Ecto neural progenitor cell (in vitro differentiated cells): ENCODE measurements around the gene DGKE.

ENCODE experiments used
- DNase-seq: peaks from one replicate; pipeline ENCODE4 v3.0.0-alpha.2; 2018; ENCODE audit warnings: low spot score

Gene DGKE

DNA sequence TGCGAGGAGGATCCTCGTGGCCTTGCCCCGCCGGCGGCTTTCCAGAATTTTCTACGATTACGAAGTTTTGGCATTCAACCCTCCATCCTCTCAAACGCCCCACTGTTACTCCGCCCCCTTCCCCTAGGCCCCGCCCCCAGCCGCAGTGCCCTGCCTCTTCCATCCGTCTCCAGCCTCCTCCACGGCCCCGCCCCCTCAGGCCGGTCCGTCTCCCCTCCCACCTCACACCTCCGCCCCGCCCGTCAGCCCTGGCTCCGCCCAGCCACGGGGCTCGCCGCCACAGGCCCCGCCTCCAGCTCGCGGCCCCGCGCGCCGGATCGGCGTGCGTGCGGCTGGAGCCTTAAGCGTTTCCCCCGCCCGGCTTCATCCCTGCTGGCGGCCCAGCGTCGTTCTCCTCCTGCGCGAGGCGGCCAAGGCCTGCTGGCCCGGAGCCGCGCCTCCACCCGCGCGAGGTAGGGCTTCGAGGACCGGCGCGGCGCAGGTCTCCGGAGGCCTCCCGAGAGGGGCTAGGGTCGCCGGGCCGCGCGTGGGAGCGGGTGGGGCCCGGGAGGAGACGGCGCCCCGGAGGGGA, at the start of gene DGKE, which contains the start of gene C17orf67:
TSS of gene DGKE (plus strand) at position 343 of the 571 bp plus-strand sequence. CDS start 645 bp downstream, outside the sequence.
TSS of gene C17orf67 (minus strand) at position 112 of the 571 bp plus-strand sequence. CDS start 18,110 bp downstream, outside the sequence.
- peak; percentile 99 for DNase-seq

DNA sequence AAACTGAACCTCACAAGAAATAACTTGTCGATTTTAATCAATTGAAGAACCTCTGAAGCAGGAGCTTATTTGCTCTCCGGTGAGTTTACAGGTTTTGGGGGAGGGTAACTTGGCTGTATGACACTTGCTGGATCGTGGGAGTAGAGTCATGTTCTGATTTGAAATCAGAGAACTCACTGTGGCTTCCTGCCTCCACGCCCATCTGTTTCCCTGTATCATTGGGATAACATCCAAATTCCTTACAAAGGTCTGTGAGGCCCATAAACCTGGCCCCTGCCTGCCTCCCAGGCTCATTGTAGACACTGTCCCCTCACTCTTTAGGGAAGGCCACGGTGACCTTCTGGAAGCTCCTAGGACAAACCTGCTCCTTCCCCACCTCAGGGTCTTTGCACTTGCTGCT, 48.5 kb upstream of the DGKE start:
- DNase-seq: no peak

- peak; percentile 39 for DNase-seq
Measured at GRCh38 chr17:56785997-56786680, 47.8 kb upstream of the DGKE start.

GRCh38 chr17:56786989-56787482, 46.9 kb upstream of the DGKE start:
- no peak for DNase-seq

GRCh38 chr17:56792267-56792666, 41.7 kb upstream of the DGKE start:
- no peak for DNase-seq

DNA sequence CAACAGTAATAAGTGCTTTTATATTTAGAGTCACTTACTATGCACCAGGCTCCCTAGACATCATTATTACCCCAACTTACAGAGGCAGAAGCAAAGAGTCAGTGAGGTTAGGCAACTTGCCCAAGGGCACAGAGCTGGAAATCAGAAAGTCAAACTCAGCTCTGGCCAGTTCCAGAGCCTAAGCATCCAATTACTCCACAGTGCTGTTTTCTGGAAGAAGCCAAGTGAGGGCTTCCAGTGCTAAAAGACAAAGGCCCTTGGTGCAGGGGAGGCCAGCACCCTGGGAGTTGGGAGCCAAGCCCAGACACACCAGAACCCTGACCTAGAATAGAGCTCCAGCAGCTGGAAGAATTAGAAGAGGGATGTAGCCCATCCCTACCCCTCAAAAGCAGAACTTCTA, 40.4 kb upstream of the DGKE start:
- peak; percentile 54 for DNase-seq

GRCh38 chr17:56793957-56794356, 40.0 kb upstream of the DGKE start:
- no peak for DNase-seq

DNA sequence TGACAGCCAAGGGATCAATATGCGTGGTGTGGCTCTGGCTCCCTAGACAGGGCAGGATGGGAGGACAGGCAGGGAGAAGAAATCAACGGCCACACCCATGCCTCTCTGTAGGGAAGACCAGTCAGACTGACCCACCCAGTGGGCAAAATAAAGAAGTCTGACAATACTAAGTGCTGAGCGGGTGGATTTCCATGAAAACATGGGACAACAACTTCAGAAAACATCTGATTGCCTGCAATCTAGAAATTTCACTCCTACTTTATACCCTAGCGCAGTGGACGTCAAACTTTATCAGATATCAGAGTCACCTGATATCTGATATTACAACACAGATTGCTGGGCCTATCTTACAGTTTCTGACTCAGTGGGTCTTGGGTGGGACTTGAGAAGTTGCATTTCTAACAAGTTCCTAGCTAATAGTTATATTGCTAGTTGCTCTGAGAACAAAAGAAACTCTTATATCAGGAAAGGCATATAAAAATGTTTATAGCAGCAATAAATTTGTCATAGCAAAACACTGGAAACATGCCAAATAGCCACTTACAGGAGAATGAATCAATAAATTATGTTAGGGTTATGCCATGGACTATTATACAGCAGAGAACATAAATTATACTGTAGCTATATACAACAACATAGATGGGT, 38.6 kb upstream of the DGKE start:
- DNase-seq: no peak

DNA sequence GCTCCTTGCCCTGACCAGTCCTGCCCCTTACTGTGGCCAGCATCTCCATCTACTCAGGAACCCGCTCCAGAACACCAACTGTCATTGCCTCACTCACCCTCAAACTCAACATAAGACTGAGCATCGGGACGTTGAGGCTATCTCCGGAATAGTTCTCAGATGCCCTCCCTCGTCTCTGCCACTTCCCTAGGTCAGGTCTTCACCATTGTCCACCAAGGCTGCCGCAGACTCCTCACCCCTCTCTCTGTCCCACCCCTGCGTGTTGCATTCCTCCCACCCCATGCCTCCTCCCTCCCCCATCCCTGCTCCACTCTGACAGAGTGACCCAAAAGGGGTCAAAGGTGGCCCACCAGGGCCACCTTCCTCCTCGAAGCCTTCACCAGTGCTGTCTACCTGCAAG, 37.4 kb upstream of the DGKE start:
- DNase-seq: peak; percentile 40

- no peak for DNase-seq
Measured at GRCh38 chr17:56798916-56799315, 35.0 kb upstream of the DGKE start.

GRCh38 chr17:56801459-56802178, 32.3 kb upstream of the DGKE start:
- DNase-seq: no peak

- no peak for DNase-seq
Measured at GRCh38 chr17:56803071-56803470, 30.9 kb upstream of the DGKE start.

DNA sequence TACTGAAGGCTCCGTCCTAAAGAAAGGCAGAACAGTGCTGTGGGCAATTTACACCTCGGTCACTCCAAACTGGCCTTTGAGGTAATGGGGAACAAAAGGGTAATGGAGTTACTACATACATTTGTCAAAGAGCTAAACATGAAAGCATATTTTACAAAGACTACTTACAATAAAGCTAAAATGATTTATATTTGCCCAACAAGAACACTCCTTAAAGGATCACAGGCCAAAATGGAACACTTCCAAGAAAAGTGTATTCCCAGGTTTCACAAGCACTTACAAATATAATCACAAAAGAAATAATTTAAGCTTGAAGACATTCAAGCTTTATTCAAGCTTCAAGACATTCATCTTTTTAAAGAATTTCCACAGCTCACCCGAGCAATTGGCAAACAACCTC, 29.5 kb upstream of the DGKE start:
- no peak for DNase-seq

DNA sequence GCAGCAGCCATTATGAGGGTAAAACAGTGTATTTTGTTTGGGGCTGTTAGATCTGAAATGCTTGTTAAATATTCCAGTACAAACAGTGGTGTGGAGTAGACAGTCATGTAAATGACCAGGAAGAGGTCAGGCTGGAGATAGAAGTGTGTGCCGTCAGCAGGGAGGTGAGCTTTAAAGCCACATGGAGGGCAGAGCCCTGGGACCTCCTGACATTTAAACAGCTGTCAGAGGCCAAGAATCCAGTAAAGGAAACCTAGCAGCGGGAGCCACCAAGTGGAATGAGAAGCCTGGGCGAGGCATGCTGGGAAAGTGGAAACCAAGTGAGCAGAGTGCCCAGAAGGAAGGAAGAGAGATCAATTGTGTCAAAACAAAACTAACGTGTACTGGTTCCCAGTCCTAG, 27.0 kb upstream of the DGKE start:
- no peak for DNase-seq

DNA sequence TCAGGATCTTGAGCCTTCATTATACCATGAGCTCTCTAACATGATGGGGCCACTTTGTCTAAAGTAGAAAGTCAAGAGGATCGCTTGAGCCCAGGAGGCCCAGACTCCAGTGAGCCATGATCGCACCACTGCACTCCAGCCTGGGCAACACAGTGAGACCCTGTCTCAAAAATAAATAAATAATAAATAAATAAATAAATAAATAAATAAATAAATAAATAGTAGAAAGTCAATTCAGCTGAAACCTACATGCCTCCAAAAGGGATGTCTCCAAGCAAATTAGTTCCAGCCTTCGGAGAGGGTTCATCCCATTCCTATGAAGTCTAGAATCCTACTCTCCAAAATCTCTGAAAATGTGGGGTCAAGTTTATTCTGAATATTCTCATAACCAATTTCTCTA, 26.2 kb upstream of the DGKE start:
- DNase-seq: no peak

- DNase-seq: no peak
Measured at GRCh38 chr17:56808503-56808902, 25.4 kb upstream of the DGKE start.

GRCh38 chr17:56809106-56809819, 24.7 kb upstream of the DGKE start:
- no peak for DNase-seq

- no peak for DNase-seq
Measured at GRCh38 chr17:56809820-56810179, 24.2 kb upstream of the DGKE start.

DNA sequence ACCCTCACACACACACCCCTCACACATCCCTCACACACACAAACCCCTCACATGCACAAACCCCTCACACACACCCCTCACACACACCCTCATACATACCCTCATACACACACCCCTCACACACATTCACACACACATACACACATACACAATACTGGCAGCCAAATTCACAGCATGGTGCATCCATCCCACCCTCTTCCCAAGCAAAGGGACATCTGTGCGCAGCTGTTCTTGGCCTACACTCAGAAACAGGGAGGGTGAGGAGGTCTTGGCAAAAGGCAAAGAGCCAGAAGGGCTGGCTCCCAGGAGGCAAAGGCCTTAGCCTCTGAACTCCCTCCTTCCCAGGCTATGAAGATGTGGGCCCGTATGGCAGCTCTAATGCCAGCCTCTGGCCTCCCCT, 23.6 kb upstream of the DGKE start:
- DNase-seq: no peak

GRCh38 chr17:56810891-56811775, 22.8 kb upstream of the DGKE start:
- no peak for DNase-seq

DNA sequence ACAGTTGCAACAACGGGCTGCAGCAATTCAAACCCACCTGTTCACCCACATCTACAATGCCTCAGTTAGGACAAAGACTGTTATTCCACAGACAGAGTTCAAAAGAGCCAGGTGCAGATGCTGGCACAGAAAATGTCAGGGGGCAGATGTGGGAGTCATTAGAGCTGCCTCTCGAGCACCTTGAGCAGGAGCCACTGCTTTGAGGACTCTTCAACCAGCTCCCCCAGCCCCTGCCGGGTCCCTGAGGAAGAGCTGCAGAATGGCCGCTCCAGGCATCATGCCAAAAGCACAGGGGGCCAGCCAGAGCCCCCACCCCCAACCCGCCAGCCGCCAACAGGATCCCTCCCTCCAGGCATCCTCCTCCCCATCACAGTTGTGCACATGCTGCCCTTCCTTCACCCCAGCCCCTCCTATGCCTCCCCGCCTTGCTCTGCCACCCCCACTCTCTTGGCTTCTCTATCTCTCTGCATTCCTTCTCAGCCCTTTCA, 21.0 kb upstream of the DGKE start:
- DNase-seq: no peak
